Epithelial cell of esophagus (primary cell): Measurements from ENCODE around the gene RPS6KA2.

Source experiments
- DNase-seq: peaks from one replicate; pipeline ENCODE4 v3.0.0; 2010; ENCODE audit warnings: low read depth
- H3K4me3 ChIP-seq: 2 replicates; pipeline ENCODE4 v1.5.1; 2011; ENCODE audit warnings: mild to moderate bottlenecking, low read length, control low read depth
- CTCF ChIP-seq: IDR thresholded peaks from 2 replicates; pipeline ENCODE4 v1.5.1; 2011; ENCODE audit warnings: low read depth, mild to moderate bottlenecking, low read length, control low read depth, inconsistent platforms; ENCODE audit not compliant: insufficient read depth; ENCODE audit errors: missing control alignments

RPS6KA2 gene

DNA sequence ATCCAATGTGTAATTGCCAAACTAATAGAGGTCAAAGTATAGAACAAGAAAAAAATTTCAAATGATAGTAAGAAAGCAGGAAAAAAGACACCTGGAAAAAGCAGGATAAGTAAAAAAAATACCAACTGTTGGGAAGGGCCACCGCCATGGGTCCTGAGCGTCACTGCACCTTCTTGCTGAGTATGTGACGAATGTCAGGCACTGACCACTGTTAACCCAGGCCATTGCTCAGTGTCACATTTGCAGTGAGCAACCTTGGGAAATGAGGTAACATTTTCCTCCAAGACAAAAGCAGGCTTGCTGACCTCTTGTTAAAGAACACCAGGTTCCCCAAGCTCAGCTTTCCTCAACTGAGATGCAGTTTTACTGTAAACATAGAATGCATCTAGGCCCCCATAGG lies 15.6 kb upstream of the RPS6KA2 start:
- TF ChIP-seq CTCF: no peak
- H3K4me3 ChIP-seq: no peak overlapping the region
- DNase-seq: no peak

GRCh38 chr6:166640342-166641043 lies 13.4 kb upstream of the RPS6KA2 start:
- no peak overlapping the region for H3K4me3 ChIP-seq
- peak; percentile 61 for DNase-seq
- no peak for TF ChIP-seq CTCF

DNA sequence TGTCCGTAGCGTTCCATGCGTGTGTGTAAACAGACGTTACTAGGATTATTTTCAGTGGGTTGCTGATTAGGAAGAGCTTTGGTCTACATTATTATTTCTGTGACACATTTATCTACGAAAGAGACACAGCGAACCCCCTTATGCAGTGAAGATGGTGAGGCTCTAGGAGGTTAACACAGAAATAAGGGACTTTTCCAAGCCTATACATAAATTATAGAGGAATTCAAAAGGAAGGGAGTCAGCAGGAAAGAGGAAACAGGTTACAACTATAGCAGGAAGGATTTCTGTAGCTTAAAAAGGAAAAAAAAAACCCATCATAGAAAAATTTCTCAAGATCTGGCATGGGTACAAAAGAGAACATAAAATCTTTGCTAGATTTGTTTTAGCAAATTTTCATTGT lies 12.9 kb upstream of the RPS6KA2 start:
- no peak for DNase-seq
- no peak overlapping the region for H3K4me3 ChIP-seq
- no peak for TF ChIP-seq CTCF

- no peak for DNase-seq
- H3K4me3 ChIP-seq: no peak overlapping the region
- TF ChIP-seq CTCF: no peak
Observed at GRCh38 chr6:166638573-166638964, 11.5 kb upstream of the RPS6KA2 start.

- DNase-seq: no peak
- TF ChIP-seq CTCF: no peak
- no peak overlapping the region for H3K4me3 ChIP-seq
Observed at GRCh38 chr6:166637812-166638572, 10.9 kb upstream of the RPS6KA2 start.

DNA sequence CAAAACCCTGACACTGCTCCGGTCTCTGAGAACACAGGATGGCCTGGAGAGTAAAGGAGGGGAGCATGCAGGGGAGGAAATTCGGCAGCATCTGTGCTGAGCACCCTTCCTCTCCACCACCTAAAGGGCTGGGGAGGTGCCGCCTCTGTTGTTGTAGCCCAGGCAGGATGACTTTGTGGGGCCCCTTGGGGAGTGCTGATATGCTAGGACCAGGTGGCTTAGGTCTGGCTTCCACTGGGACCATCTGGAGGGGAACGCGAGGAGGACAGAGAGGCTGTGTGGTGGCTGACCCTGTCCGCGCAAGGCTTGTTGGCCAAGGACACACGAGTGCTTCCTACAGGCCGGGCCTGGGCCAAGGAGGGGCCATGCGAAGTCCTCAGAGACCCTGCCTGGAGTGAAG lies 9.9 kb upstream of the RPS6KA2 start:
- no peak overlapping the region for H3K4me3 ChIP-seq
- TF ChIP-seq CTCF: no peak
- no peak for DNase-seq
